Subcutaneous adipose tissue (tissue), 4 donors: Measurements from ENCODE around the gene DPP4. TPM values are rescaled to one million over a fixed set of nuclear protein-coding genes. Genes with fewer than 3 reads are reported as not detected.

Source experiments
- CTCF ChIP-seq: fragments of 450-650 bp; IDR thresholded peaks from one replicate; pipeline ENCODE4 v1.5.1; 2016; ENCODE audit warnings: low read depth, mild to moderate bottlenecking, control low read depth, antibody characterized with exemption, moderate library complexity
- total RNA-seq, 4 donors: library from RNA; depleted of rRNA; stranded (reverse); fragments of >200 nt; gene quantifications; one replicate each; pipeline ENCODE4 v1.1.0, GENCODE V29; 2016

Gene DPP4
- total RNA-seq, 4 donors from 2014 or later: 11.5 to 17.8 (median 16.3) TPM

- TF ChIP-seq CTCF: no peak
Measured at GRCh38 chr2:162013514-162014475, 60.2 kb downstream of the DPP4 start.

GRCh38 chr2:162012565-162013058 is 61.4 kb downstream of the DPP4 start:
- no peak for TF ChIP-seq CTCF

- TF ChIP-seq CTCF: no peak
Measured at GRCh38 chr2:162011706-162012564, 62.1 kb downstream of the DPP4 start.

GRCh38 chr2:162009543-162009942 is 64.5 kb downstream of the DPP4 start:
- no peak for TF ChIP-seq CTCF

- TF ChIP-seq CTCF: no peak
Measured at GRCh38 chr2:162007447-162008040, 66.5 kb downstream of the DPP4 start.

- no peak for TF ChIP-seq CTCF
Measured at GRCh38 chr2:162006337-162006736, 67.7 kb downstream of the DPP4 start.

GRCh38 chr2:162004031-162004430 is 70.0 kb downstream of the DPP4 start:
- TF ChIP-seq CTCF: no peak
